Spleen (tissue), 7 donors: ENCODE measurements around the gene SIGLEC11.

Source experiments
- CTCF ChIP-seq, 11 experiments: fragments of 200-600 bp in 7 of 11; fragments of 450-650 bp in 4 of 11; sonication (generic) in 4 of 11; IDR thresholded peaks in 8 of 11; conservative IDR thresholded peaks in 3 of 11; 1 replicate in 7 of 11; 2 replicates in 4 of 11; pipeline versions ENCODE4 v1.4.0 to v1.8.0; 2016 to 2021; ENCODE audit warnings: antibody characterized with exemption in 11 of 11, inconsistent platforms in 4 of 11, mild to moderate bottlenecking in 1 of 11
- POLR2A ChIP-seq, 3 donors: fragments of 450-650 bp; IDR thresholded peaks; one replicate each; pipeline ENCODE4 v1.5.1; 2017; ENCODE audit warnings: antibody characterized with exemption in 3 of 3, mild to moderate bottlenecking in 1 of 3
- POLR2AphosphoS5 ChIP-seq, 3 donors: sonication (generic); formaldehyde crosslinking; IDR thresholded peaks; one replicate each; pipeline ENCODE4 v1.5.1; 2017; ENCODE audit warnings: antibody characterized with exemption in 3 of 3
- donor health status: DM: no; HTN: no; CAD: no; lungs with moderate emphysema.
- donor health status: DM: no; HTN: no; CAD: no.
- donor health status: DM: no; HTN: no; CAD: no.

DNA sequence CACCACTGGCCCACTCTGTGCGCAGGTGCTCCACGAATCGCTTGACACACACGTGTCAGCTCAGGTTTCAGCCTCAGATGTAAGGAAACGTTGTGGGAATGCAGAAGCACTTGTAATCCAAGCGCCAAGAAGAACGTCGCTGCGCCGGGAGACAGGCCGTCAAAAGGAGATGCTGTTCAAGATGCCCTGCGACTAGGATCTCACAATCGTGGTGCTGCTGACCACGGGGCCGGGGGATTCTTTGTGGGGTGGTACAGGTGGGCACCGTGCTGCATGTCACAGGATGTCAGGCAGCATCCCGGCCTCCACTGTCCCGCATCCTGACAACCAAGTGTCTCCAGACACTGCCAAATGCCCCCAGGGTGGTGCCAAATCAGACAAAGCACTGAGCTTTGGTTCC, 16.9 kb upstream of the SIGLEC11 start:
- TF ChIP-seq POLR2A (IDR thresholded peaks at IDR 0.05) (no peak), CTCF (IDR thresholded peaks at IDR 0.05 in 8 of 11, conservative IDR thresholded peaks at IDR 0.05 in 3 of 11) (no peak), POLR2AphosphoS5 (IDR thresholded peaks at IDR 0.05) (no peak)
